GF-D8 (cell line): ENCODE data around the gene ISLR2.
"Not testable (repeated sequence)": the region's sequence is repeated elsewhere in the genome, so short reads cannot be mapped to it uniquely, and the experiment has no call there.

Experiments used
- DNase-seq: peaks from one replicate; lab custom pipeline; 2025; lab: John Stamatoyannopoulos, UW

The ISLR2 gene

DNA sequence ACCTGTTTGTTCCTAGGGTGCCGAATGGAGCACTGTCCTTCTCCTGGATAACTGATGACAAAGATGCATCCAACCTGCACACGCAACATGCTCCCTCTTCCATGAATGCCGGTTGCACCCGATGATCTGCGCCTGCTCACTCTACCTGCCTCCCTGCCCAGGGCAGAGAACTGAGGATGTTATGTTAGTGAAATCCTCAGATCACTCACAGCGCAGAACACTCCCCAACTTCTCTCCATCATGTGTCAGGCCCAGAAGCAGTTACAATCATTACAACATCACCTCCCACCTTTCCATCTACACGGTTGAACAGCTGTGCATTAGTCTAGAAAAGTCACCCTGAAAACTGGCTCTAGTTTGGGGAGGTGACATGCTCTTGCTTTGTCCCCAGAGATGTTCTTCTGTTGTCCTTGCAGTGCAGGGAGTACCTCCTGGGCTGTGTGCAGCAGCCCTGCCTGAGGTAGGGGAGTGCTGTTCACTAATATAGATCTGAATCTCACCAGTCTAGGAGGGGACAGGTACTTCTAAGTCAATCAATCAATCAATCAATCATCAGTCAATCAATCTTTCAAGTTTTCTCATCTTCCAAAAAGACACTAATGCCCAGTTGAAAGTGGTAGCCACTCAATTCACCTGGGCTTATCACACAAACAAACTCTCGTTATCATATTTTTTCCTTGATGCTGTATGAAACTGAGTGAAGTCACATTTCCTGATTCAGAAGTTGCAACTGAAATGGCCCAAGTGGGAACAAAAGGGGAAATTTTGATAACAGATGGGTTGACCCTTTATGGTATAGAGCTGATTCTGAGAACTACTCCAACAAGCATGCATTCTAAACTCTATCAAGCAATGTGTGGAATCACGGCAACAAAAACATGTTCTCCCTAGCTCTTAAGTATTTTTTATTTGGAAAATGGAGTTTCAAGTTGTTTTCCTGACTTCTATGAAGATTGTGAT, 27.8 kb downstream of the ISLR2 start:
- DNase-seq, result no peak

DNA sequence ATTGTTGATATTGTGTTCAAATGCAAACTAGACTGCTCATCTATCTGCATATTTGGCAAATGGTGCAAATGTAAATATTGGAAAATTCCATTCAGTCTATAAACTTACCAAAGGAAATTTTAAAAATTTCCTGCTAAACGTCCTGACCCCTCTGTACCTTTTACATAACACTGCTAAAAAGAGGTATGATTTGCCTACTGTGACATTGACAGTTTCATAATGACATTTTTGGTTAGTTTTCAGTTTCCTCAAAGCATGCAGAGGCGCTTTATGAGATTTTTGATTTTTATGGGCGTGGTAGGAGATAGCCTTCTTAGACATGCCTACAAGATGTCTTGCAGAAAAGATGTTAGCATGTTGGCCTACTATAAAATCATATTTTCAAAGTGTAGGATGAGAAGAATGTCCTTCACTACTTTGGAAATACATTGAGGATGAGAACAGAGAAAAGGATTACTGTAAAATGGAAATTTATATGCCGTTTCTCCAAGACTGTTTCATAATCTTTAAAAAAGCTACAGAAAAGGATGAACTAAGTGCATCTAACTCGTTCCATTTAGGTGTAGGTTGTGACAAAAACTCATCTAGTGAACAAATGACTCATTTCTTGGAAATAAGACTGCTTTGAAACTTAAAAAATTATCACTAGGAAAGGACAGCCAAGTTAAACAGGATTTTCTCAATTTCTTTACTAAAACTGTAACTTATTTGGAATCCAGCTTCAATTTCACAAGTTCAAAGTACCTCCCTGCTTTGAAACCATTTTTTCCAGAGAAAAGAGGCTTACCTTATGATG, 28.7 kb downstream of the ISLR2 start:
- DNase-seq, result no peak

DNA sequence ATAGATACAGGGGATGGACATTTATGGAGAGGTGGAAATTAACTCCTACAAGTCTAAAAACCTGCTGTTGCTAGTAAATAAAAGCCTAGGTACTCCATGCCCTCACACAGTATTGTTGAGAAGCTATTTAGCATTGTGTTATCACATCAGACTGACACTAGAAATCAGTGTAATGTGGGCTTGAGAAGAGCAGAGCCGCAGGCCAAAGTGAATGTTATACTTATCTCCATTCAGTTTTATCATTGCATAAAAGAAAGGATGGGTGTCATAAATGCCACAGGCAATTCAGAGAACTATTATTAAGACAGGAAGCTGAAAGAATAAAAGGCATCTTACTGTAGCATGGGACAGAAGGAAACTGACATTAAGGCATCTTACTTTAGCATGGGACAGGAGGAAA, 29.4 kb downstream of the ISLR2 start:
- DNase-seq, result no peak

DNA sequence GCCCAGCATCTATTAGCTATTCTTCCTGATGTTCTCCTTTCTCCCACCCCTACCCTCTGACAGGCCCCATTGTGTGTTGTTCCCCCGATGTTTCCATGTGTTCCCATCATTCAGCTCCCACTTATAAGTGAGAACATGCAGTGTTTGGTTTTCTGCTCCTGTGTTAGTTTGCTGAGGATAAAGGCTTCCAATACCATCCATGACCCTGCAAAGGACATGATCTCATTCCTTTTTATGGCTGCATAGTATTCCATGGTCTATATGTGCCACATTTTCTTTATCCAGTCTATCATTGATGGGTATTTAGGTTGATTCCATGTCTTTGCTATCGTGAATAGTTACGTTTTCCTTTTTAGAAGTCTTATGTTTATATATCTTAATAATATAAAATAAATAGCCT, 30.0 kb downstream of the ISLR2 start:
- DNase-seq, result not testable (repeated sequence)

DNA sequence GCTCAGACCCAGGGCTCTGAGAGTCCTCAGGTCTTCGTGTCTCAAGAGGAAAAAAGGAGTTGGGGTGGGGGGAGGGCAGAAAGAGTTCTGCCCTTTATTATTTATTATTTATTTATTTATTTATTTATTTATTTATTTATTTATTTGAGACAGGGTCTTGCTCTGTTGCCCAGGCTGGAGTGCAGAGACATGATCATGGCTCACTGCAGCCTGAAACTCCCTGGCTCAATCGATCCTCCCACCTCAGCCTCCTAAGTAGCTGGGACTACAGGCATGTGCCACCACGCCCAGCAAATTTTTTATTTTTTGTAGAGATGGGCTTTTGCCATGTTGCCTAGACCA, 31.8 kb downstream of the ISLR2 start:
- not testable (repeated sequence) for DNase-seq

DNA sequence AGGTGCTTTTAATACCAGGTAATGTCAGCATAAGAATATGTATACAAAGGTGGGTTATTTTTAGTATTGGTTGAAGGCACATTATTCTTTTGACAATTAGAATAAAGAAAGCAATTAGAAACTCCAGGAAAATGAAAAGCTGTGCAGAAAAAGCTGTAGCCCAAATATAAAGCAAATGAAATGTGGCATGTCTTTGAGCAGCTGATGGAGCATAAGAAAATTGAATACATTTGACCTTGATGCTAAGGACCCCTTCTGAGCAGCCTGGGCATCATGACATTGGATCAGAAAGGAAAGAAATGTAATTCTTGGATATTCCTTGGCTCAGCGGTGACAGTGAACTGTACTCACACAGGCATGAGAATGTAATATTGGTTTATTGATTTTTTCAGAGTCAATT, 35.1 kb downstream of the ISLR2 start:
- no peak for DNase-seq

DNA sequence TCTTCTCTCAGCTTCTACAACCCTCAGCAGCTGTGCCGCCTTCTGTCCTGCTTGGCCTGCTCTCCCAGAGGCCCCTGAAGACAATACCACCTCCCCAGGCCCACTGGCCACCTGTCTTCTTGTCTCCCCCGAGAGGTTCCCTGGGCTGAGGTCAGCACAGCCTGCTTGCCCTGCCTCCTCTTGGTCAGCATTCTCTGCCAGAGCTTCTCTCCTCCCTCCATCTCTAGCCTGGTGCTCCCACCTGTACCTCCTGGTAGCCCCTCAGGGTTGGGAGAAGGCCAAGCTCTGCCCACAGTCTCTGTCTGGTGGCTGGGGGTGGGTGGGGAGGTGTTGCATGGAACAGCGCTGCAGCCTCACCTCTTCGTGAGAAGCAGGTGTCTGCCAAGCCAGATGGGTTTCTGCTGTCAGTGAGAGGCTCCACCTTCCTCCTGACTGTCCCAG, 37.5 kb downstream of the ISLR2 start:
- DNase-seq, result no peak

DNA sequence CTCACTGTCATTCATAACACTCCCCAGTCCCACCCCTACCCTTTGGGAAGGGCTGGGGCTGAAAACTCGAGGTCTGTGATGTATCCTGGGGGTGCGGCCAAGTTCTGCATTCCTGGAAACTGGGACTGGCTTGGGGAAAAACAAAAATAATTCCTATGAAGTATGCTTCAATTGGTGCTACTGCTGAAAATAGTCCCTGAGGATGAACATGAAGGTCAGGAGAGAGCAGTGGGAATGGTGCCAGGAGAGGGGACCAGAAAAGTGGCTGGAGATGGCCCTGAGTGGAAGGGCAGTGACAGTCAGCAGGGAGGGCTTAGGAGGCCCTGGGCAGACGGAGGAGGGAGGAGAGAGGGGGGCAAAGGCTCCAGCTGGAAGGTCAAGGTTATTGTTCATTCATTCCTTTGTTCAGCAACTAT, 38.3 kb downstream of the ISLR2 start:
- no peak for DNase-seq

DNA sequence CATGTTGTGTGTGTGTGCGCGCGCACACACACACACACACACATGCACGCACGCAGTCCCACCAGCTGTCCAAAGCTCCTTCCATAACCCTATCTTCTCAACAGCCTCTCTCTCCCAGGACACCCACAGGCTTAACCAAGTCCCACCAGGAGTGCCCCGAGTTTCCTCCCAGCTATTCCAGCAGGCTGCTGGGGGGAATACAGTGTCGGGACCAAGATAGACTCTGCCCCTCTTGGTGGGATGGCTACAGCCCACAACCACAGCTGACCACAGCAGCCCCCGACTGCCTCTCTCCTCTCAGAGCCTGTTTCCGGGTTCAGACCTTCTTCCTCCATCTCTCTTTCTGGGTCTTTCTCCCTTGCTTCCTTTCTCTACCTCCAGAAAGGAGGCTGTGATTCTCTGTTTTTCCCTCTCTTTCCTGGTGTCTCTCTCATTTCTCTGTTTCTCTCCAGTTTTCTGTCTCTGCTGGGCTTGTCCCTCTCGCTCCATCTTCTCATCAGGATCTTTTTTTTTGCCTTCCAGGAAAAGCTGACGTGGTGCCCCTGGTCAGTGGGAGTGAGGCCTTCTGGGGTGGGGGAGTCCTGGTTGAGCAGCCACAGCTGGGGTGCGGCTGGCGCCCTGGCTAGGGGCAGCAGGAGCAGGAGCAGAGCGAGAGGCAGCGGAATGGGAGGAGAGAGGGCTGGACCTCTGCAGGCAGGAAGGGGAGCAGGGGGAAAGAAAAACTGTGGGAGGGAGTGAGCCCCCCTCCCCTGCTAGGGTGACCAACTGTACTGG, 39.9 kb downstream of the ISLR2 start:
- no peak for DNase-seq

DNA sequence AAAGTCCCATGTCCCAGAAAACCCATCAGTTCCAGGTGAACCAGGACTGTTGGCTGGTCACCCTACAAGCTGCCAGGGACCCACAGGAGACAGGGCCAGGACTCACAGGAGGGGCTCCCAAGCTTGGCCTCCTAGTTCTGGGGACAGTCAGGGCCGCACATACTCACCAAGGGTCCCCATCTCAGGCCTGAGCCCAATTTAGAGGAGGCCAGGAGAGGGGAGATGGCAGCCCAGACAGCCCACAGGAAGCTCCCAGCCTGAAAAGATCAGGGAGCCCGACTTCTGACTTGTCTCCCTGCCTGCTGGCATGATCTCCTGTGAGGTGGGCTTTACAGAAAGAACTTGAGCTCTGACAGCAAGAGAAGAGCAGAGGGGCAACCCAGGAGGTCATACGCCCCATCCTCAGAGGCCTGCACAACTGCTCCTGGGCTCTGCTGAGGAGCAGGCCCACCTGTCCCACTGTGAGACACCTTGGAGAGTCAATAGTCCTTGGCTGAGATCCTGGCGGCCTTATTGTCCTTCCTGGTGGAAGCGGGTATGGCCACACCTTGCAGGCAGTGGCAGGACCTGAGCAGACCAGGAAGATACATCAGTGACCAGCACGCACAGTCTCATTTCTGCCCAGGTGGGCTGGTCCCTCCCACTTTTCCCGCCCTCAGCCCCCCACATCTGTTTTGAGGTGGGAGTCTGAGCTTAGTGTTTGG, 40.6 kb downstream of the ISLR2 start:
- DNase-seq, result no peak

DNA sequence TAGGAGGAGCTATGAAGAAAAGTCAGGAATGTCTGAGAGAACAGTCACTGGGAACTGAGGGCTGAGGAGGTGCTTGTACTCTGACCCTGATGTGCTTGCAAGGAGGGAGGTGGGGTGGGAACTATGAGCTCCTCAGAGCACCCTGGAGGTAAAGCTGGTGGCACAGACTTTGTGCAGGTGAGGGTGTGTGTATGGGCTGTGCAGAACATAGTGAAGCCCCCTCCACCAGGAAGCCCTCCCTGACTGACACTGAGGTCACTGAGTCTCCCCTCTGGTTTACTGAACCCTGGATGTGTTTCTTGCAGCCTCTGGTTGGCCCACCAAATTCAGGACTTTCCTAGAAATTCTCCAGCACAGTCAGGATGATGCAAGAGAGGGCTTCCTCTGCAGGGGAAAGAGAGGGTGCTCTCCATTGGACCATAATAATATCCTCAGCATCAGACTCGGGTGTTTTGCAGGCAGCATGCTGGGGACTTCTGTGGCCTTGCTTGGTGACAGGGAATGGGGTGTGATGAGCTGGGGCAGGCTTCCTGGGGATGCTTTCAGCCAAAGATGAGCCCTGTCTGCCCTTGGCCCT, 41.7 kb downstream of the ISLR2 start:
- no peak for DNase-seq

DNA sequence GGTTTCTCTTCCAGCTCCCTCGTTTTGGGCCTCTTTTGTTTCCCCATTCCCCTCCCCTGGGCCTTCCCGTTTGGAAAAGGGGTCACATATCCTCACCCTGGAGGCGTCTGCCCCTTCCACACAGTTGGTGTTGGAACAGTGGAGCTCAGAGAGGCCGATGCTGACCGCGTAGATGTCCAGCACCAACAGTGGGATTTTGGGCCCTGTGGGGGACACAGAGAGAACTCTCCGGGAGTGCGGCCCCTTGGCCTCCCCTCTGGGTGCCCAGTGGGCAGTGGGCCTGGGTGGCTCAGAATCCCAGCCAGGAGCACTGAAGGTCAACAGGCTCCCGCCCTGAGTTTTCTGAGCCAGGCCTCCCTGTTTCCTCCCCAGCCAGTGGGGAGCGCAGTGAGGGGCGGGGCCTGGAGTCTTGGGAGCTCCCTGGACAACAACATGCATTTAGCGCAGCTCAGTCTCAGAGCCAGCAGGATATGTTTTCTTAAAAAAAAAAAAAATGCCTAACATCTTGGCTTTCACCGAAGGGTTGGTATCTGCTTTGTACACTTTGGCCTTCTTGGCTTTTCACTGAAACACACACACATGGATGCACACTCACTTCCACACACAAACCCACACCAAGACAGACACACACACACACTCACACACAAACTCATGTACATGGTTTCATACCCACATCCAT, 42.5 kb downstream of the ISLR2 start:
- DNase-seq, result no peak

DNA sequence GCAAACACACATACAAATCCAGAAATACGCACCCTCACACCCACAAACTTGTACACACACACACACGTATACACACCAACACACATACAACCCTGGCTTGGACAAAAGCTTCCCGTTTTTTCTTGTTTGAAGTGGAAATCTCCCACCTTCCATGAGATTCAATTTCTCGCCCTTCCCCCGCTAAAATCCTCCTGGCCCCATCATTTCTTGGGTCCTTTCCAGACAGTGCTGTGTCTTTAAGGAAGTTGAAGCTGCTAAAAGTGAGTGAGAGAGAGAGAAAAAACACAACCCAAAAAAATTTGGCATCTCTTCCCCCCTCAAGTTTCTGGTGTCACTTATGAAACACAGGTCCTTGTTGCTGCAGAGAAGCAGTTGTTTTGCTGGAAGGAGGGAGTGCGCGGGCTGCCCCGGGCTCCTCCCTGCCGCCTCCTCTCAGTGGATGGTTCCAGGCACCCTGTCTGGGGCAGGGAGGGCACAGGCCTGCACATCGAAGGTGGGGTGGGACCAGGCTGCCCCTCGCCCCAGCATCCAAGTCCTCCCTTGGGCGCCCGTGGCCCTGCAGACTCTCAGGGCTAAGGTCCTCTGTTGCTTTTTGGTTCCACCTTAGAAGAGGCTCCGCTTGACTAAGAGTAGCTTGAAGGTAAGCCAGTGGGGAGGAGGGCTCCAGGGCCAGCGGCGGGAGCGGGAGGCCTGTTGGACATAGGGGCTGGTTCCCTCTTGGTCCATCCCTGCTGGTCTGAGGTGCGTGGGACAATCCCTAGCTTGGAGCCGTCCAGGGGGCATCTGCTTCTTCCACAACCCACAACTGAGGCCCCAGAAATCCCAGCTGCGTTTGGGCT, 43.2 kb downstream of the ISLR2 start, which contains the start of gene ISLR:
ISLR (plus strand) TSS at position 331 of the 839 bp plus-strand sequence. CDS start 1,149 bp downstream, outside the sequence.
- DNase-seq, result no peak

DNA sequence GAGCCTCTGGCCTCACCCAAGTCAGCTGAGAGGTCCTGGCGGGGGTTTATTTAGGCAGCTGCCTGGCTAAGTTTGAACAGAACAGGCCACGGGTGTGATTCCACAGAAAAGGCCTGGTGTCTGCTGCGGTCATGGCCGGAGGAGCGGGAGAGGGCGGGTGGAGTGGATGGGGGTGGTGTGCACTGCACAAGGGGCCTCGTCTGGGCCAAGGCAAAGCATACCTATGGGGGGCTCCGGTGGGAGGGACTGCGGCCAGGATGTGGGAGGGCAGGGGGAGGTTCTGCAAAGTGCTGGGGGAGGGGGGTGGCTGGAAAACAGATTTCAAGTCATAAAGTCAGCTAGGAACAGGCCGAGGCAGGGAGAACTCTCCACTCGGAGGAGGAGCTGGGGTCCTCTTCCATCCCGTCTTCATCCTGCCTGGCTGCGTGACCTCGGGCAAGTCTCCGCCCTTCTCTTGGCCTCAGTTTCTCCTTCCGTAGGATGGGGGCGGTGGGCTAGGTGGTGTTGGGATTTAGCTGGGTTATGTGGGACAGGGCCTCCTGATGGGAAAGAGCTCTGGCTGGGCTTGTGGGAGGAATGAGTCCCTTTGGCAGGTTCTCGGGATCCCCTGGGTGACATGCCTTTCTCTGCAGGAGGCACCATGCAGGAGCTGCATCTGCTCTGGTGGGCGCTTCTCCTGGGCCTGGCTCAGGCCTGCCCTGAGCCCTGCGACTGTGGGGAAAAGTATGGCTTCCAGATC, 44.0 kb downstream of the ISLR2 start:
- no peak for DNase-seq

DNA sequence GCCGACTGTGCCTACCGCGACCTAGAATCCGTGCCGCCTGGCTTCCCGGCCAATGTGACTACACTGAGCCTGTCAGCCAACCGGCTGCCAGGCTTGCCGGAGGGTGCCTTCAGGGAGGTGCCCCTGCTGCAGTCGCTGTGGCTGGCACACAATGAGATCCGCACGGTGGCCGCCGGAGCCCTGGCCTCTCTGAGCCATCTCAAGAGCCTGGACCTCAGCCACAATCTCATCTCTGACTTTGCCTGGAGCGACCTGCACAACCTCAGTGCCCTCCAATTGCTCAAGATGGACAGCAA, 44.5 kb downstream of the ISLR2 start:
- no peak for DNase-seq

DNA sequence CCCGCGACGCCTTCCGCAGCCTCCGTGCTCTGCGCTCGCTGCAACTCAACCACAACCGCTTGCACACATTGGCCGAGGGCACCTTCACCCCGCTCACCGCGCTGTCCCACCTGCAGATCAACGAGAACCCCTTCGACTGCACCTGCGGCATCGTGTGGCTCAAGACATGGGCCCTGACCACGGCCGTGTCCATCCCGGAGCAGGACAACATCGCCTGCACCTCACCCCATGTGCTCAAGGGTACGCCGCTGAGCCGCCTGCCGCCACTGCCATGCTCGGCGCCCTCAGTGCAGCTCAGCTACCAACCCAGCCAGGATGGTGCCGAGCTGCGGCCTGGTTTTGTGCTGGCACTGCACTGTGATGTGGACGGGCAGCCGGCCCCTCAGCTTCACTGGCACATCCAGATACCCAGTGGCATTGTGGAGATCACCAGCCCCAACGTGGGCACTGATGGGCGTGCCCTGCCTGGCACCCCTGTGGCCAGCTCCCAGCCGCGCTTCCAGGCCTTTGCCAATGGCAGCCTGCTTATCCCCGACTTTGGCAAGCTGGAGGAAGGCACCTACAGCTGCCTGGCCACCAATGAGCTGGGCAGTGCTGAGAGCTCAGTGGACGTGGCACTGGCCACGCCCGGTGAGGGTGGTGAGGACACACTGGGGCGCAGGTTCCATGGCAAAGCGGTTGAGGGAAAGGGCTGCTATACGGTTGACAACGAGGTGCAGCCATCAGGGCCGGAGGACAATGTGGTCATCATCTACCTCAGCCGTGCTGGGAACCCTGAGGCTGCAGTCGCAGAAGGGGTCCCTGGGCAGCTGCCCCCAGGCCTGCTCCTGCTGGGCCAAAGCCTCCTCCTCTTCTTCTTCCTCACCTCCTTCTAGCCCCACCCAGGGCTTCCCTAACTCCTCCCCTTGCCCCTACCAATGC, 45.1 kb downstream of the ISLR2 start:
- DNase-seq, result no peak

DNA sequence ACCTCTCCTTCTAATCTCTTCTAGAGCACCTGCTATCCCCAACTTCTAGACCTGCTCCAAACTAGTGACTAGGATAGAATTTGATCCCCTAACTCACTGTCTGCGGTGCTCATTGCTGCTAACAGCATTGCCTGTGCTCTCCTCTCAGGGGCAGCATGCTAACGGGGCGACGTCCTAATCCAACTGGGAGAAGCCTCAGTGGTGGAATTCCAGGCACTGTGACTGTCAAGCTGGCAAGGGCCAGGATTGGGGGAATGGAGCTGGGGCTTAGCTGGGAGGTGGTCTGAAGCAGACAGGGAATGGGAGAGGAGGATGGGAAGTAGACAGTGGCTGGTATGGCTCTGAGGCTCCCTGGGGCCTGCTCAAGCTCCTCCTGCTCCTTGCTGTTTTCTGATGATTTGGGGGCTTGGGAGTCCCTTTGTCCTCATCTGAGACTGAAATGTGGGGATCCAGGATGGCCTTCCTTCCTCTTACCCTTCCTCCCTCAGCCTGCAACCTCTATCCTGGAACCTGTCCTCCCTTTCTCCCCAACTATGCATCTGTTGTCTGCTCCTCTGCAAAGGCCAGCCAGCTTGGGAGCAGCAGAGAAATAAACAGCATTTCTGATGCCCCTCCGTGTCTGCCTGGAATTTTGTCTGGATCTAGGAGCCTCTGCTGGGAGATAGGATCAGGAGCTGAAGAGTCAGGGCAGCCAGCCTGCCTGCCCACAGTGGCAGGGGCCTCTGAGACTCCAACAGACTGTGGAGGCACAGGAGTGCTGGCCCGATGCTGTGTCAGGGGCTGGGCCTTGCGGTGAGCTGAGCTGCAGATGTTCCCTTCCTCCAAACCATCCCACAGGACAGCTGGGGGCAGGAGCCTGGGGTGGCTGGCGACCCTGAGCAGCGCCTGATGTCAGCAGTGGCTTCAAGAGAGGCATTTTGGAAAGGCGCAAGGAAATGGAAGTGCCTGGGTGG, 46.2 kb downstream of the ISLR2 start:
- DNase-seq, result no peak
